GM21529 (cell line): Measurements from ENCODE around the gene DHTKD1.
"Not testable (repeated sequence)": the region's sequence is repeated elsewhere in the genome, so short reads cannot be mapped to it uniquely, and the experiment has no call there.

ENCODE experiments used
- ATAC-seq: cut with Tn5 transposase; IDR thresholded peaks from one replicate; pipeline ENCODE4 v1.9.1; 2021; ENCODE audit not compliant: unreplicated experiment

The DHTKD1 gene

DNA sequence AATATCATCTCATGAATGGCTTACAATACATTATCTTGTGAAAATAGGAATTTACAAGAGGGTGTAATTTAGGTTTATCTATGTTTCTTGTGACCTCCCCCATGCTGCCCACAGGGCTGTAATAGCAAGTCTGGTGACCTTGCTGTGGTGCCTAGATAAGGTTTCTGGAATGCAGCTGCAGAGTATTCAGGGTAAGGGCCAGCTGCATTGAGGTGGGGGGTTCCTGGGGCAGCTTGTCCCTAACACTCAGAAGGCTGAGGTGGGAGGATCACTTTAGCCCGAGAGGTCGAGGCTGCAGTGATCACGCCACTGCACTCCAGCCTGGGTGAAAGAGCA, 5.3 kb upstream of the DHTKD1 start:
- no peak for ATAC-seq

DNA sequence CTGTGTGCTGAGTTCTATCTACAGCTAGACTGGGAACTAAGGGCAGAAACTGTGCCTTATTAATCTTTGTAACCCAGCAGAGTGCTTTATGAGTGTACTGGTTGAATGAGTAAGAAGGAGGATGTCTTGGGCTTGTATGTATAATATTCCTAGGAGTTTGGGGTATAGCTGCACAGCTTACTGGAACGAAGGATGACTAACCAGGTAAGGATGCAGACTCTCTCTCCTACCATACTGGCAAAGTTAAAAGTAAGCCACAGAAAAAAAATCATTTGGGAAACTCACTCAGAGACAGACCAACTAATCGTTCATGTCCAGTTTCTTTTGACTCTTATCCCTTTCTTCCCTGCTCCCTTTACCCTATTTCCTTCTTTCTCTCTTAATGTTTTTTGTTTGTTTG, 1.4 kb upstream of the DHTKD1 start:
- ATAC-seq: no peak

DNA sequence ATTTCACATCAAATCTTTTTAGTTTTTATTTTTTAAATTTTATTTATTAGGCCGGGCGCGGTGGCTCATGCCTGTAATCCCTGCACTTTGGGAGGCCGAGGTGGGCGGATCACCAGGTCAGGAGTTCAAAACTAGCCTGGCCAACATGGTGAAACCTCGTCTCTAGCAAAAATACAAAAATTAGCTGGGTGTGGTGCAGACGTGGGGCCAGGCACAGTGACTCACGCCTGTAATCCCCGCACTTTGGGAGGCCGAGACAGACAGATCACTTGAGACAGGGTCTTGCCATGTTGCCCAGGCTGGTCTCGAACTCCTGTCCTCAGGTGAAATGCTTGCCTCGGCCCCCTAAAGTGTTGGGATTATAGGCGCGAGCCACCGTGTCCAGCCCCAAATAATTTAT, 2.7 kb downstream of the DHTKD1 start:
- not testable (repeated sequence) for ATAC-seq

DNA sequence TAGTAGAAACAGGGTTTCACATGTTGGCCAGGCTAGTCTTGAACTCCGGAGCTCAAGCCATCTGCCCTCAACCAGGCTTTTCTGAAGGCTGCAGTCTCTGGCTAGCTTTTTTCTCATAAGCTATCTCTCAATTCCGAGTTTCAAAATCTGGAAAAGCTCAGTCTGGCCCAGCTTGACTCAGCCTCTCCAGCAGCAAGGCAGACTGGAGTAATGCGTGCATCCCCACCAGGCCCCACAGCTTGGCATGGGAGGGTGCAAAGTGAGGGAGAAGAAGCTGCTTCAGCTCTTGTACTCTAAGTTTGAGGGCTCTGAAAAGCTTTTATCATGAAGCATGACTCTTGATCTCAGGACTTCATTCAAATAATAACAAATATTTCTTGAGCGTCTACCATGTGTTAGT, 4.8 kb downstream of the DHTKD1 start:
- no peak for ATAC-seq

DNA sequence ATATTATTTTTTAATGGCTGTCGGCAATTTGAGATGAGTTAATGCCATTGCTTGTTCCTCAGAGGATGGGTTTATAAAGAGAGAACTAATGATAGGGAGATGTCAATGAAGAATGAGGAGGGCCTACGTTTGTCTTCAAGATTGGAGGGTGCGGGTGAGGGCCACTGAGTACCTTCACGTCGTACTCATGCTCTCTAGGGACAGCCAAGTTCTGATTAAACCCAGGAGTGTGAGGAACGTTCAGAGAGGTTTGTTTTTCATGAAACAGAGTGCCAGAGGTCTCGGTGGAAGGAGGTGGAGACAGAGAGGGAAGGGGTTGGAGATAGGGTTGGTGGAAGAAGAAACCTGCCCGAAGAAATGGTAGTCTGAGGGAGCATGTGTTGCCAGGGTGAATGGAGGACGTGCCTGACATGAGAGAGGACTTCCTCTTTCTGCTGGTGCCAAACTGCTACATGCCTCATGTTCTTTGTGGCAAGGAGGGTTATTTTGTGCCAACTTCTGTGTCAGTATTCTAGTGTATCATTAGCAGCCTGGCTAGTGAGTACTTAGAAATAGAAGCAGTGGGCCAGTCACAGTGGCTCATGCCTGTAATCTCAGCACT, 8.9 kb downstream of the DHTKD1 start:
- ATAC-seq: no peak

DNA sequence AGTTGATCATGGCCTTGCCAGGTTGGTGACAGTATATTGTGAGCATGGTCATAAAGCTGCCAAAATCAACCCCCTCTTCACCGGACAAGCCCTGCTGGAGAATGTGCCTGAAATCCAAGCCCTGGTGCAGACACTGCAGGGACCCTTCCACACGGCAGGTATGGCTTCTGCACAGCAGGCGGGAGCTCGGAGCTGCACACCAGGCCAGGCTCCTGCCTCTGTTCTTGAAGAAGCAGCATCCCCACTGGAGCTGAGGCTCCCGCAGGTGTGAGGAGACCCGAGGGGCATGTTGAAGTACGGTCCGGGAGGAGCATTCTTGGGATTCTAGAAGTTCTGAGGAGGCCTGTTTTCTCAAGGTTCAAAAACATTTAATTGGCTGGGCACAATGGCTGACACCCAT, 12.7 kb downstream of the DHTKD1 start:
- ATAC-seq: no peak

DNA sequence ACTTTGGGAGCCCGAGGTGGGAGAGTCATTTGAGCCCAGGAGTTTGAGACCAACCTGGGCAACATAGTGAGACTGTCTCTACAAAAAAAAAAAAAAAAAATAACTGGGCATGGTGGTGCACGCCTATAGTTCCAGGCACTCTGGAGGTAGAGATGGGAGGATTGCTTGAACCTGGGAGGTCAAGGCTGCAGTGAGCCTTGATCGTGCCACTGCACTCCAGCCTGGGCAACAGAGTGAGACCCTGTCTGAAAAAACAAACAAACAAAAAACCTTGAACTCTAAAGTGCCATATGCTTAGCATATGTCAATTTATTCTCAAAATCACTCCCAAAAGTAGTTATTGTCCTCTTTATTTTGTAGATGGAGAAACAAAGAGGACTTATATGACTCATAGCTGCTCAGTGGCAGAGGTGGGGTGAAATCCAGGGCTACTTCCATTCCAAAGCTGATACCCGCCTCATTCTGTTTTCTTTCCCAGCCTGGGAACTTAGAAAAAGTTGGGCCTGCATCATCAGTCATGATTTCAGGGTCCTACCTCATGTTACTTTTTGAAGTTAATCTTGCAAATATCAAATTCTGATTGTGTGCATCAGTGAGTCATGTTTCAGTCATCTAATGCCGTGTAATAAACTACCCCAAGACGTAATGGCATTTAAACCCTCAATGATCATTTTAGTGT, 13.3 kb downstream of the DHTKD1 start:
- no peak for ATAC-seq

DNA sequence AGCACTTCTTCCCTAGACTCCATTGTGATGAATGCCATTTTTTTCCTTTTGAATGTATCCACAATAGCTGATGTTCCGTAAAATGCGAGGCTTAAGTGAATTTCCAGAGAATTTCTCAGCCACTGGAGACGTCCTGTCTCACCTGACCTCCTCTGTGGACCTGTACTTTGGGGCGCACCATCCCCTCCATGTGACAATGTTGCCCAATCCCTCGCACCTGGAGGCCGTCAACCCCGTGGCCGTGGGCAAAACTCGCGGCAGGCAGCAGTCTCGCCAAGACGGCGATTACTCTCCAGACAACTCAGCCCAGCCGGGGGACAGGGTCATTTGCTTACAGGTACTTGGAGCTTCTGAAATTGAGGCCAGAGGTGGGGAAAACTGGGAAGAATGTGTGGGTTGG, 20.2 kb downstream of the DHTKD1 start:
- no peak for ATAC-seq

DNA sequence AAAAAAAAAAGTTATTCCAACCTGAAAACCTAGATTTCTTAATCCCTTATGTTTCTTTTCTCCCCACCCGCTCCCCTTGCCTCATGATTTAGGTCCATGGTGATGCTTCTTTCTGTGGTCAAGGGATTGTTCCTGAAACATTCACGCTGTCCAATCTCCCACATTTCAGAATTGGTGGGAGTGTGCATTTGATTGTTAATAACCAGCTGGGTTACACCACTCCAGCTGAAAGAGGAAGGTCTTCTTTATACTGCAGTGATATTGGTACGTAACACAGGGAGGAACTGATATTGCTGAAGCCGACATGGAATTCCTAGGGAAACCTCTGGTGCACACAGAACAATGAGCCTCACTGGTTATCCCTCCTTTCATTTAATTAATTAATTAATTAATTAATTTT, 22.7 kb downstream of the DHTKD1 start:
- ATAC-seq: no peak

DNA sequence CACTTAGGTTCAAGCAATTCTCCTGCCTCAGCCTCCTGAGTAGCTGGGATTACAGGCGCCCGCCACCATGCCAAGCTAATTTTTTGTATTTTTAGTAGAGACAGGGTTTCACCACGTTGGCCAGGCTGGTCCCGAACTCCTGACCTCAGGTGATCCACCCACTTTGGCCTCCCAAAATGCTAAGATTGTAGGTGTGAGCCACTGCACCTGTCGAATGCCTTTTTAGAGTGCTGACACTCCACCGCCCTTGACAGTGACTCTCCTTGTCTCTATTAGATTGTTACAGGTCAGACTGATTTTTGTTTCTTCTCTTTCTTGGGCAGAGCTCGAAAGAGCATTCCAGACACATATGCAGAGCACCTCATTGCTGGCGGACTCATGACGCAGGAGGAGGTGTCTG, 28.6 kb downstream of the DHTKD1 start:
- not testable (repeated sequence) for ATAC-seq

DNA sequence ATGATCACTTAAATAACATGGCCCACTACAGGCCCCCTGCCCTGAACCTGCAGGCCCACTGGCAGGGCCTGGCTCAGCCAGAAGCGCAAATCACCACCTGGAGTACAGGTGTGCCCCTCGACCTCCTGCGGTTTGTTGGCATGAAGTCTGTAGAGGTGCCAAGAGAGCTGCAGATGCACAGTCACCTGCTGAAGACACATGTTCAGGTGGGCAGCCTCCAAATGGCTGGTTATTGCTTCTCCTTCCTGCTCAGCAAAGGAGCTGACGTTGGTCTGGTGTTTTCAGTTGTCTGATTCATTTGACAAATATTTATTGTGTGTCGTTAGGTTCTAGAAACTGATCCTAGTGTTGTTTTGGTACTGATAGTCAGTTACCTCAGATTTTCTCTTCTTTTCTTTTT, 29.0 kb downstream of the DHTKD1 start:
- ATAC-seq: no peak

DNA sequence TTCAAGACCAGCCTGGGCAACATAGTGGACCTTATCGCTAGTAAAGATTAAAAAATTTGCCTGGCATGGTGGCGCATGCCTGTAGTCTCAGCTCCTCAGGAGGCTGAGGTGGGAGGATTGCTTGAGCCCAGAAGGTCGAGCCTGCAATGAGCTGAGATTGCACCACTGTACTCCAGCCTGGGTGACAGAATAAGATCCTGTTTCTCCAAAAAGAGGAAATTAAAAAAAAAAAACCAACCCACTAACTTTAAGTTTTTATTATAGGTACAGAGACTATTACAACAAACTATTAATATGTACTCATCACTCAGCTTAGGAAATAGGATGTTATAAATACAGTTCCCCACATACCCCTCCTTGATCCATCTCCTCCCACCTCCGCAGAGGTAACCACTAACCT, 30.2 kb downstream of the DHTKD1 start:
- ATAC-seq: no peak

DNA sequence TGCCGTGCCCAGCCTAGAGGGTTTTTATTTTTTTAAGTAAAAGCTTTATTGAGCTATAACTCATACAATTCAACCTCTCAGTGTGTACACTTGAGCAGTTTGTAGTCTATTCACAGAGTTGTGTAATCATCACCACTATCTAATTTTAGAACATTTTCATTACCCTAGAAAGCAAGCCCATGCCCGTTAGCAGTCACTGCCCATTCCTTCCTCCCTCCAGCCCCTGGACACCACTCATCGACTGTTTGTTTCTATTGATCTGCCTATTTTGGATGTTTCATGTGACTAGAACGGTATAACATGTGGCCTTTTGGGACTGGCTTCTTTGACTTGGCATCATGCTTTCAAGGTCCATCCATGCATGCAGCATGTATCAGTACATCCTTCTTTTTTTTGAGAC, 35.0 kb downstream of the DHTKD1 start:
- ATAC-seq: no peak

DNA sequence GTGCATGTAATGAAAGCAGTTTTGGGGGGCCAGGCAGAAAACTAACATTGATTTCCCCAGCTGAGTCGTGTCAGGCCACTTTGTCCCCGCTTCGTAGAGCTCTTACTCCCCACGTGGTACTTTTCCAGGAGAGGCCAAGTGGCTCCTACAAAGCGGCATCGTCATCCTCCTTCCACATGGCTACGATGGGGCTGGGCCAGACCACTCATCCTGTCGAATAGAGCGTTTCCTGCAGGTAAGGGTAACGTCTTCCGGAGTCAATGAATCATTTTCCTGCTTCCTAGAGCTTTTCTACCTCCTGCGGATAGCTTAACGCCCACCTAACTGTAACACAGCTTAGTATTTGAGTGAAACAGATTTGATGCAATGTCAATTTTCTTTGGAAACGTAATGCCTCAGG, 39.0 kb downstream of the DHTKD1 start:
- ATAC-seq: no peak

DNA sequence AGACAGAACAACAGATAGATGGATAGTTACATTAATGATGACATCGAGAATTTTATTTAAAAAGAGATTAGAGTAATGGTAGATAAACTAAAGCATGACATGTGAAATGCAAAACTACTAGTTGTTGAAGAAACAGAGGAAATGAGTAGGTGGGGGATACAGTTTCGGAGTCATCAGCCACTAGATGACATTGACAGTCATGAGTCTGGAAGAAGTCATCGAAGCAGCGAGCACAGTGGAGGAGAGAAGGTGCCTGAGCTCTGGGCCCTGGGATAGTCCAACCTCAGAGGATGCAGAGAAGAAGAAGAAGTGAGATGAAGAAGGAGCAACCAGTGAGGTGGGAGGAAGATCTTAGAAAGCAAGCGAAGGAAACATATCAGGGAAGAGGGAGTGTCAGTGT, 40.5 kb downstream of the DHTKD1 start:
- ATAC-seq: no peak

DNA sequence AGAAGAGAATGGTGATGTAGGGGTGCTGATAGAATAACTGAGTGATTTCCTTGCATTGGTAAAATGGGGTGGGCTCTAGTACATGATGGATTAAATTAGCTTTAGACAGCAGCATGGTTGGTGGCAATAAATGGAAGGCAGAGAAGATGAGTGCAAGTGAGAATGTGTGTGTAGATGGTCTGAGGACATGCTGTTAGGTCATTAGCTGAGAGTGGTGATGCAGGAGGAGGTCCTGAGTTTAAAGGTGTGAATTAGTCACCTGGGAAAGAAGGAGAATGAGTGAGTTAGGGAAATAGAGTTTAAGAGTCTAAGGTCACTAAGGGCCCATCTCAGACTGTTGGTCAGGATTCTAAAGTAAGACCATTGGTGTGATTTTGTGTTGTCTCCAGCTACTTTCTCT, 42.8 kb downstream of the DHTKD1 start:
- no peak for ATAC-seq

DNA sequence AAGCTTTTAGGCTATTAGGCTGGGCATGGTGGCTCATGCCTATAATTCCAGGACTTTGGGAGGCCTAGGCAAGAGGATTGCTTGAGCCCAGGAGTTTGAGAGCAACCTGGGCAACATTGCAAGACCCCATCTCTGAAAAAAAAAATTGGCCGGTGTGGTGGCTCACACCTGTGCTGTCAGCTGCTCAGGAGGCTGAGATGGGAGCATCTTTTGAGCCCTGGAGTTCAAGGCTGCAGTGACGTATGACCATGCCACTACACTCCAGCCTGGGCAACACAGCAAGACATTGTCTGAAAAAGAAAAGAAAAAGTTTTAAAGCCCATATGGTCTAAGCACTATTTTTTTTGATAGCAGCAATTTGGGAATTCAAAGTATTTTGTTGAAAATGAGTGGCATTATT, 44.9 kb downstream of the DHTKD1 start:
- no peak for ATAC-seq

DNA sequence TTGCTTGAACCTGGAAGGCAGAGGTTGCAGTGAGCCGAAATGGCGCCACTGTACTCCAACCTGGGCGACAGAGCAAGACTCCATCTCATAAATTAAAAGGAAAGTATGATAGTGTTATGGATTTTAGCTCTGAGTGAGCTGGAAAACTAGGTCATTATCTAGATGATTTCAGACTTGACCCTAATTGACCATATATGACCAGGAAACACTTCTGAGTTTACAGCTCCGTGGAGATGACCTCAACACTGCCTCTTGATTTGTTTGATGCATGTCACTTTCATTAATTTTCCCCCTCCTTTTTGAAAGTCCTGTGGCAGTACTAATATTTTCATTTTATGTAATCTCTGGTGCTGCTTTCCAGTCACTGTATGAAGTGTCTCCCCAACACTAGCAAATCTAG, 52.9 kb downstream of the DHTKD1 start:
- no peak for ATAC-seq

DNA sequence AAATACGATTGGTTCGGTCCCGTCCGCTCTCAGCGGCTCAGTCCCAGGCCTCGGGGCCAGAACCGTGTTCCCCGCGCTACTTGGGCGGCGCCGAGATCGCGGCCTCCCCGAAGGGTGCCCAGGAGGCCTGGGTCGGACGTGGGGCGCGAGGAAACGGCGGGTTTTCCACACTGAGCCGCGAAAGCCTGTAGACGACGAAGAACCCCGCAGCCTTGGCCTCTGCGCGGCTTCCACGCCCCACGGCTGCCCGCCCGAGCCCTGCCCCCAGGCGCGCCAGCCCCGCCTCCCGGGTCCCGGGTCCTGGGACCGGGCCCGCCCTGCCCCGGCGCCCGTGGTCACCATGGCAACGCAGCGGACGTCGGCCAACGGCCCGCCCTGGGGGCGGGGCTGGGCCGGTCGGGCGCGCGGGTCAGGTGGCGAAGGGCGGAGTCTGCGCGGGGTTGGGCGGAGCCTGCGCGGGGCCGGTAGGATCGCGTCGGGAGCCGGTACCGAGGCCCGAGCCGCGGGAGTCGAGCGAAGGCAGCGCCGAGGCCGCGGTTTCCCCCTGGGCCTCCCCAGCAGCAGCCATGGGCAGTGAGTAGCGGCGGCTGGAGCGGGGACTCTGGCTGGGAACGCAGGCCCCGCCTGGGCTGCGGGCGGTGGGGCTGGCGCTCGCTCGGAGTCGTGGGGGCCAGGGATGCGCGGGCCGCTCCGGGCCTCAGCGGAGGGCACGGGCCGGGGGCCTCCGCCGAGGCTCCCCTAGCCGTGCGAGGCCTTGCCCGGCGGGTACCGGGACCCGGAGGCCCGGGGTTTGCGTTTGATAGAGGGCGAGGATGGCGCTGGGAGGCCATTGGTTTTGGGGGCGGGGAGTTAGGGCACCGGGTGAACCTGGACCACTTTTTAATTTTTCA, 60.7 kb downstream of the DHTKD1 start, which contains the start of gene SEC61A2:
SEC61A2 (plus strand) TSS at position 456 of the 890 bp plus-strand sequence; CDS start at position 567, 111 bp downstream.
- ATAC-seq: peak; percentile 91

DNA sequence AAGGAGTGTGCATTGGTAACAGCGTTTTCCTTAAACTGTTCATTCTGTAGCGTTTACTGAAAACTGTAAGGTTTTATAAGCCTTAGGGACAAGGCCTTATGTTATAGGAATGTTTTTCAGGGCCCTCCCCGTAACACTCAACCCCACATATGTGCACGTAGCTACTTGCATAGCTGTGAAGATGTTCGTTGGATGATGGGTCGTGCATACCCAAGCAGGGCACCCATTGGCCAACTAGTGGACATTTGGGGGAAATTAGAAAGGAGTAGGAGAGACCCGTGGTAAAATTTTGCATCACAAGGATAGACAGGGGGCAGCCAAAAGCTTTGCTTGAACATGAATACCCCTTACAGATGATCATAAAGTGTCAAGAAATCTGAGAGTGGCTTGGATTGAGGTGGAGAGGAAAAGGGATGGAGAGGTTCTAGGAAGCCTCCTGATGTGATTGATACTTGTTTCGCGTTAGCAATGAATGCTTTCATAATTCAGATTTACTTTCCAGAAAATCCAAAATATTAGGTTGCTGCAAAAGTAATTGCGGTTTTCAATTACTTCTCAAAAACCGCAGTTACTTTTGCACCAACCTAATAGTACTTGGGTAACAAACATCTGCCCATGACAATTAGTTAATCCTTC, 61.6 kb downstream of the DHTKD1 start:
- ATAC-seq: peak; percentile 34

DNA sequence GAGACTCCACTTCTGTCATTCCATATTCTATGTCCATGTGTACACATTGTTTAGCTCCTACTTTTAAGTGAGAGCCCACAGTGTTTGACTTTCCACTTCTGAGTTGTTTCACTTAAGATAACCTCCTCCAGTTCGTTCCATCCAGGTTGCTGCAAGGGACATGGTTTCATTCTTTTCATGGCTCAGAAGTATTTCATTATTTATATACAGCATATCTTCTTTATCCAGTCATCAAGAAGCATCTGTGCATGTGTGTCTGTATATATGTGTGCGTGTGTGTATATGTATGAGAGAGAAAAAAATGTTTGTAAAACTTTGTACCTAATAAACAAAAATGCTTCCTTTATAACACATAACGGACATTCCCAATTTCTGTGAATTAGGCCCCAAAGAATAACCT, 66.9 kb downstream of the DHTKD1 start:
- ATAC-seq: no peak

DNA sequence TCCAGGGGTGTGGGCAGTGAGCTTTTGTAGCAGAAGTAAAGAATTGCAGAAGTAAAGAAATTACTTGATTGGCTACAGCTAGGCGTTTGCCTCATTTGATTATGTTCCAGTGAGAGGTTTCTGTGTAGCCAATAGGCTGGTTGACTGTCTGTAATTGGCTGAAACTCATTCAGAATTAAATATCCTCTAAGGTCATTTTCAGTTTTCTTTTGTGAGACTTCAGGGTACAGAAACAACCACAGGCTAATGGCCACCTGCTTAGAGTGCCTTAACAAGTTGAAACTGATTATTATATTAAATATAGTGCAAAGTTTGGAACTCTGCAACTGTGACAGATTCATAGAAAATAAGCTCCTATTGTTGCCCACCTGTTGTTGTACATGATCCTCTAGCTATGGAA, 71.3 kb downstream of the DHTKD1 start:
- ATAC-seq: no peak
